ENCODE data around the gene CA12.

DNA sequence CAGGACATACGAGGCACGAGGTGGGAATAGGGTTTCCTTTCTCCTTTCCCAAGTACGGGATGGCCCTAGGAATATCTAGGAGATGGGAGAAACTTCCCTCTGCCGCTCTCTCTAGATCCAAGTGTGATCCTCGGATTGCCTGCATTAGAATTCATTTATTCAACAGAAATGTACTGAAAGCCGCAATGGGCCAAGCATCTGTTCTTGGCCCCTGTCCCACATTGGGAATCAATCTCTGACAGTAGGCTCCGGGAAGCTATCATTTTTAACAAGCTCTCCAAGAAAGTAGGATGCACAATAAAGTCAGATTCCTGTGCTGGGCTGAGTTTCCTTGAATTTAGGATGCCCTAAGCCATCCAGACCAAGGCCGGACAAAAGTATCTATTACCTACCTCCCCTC, 37.2 kb upstream of the CA12 start:
- no peak for TF ChIP-seq EZH2 (IDR thresholded peaks at IDR 0.05; ENCODE audit: borderline replicate concordance, low read depth, low read length, poor library complexity, severe bottlenecking)
- TF ChIP-seq, protein P1, sequence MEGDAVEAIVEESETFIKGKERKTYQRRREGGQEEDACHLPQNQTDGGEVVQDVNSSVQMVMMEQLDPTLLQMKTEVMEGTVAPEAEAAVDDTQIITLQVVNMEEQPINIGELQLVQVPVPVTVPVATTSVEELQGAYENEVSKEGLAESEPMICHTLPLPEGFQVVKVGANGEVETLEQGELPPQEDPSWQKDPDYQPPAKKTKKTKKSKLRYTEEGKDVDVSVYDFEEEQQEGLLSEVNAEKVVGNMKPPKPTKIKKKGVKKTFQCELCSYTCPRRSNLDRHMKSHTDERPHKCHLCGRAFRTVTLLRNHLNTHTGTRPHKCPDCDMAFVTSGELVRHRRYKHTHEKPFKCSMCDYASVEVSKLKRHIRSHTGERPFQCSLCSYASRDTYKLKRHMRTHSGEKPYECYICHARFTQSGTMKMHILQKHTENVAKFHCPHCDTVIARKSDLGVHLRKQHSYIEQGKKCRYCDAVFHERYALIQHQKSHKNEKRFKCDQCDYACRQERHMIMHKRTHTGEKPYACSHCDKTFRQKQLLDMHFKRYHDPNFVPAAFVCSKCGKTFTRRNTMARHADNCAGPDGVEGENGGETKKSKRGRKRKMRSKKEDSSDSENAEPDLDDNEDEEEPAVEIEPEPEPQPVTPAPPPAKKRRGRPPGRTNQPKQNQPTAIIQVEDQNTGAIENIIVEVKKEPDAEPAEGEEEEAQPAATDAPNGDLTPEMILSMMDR (conservative IDR thresholded peaks at IDR 0.05; ENCODE audit: low read depth, low read length), result no peak

Measured in A673 (cell line).